Mucosa of descending colon (tissue), 3 donors: Measurements from ENCODE around the gene SETD1B. TPM values are rescaled to one million over a fixed set of nuclear protein-coding genes. Genes with fewer than 3 reads are reported as not detected.
A peak's percentile ranks its signal among the peaks of the same experiment; 100 is the strongest.

Experiments
- ATAC-seq: fragments of 200-7000 bp; cut with Tn5 transposase; one replicate; pipeline ENCODE4 v1.9.1; 2020; ENCODE audit warnings: mild to moderate bottlenecking, moderate library complexity
- DNase-seq, 3 donors: peaks; one replicate each; pipeline ENCODE4 v3.0.0-alpha.2; 2020
- H3K36me3 ChIP-seq: fragments of 200-600 bp; one replicate; pipeline ENCODE4 v1.8.0; 2021; ENCODE audit warnings: low read depth, mild to moderate bottlenecking
- H3K4me1 ChIP-seq: fragments of 200-600 bp; one replicate; pipeline ENCODE4 v1.8.0; 2021; ENCODE audit warnings: low read depth, mild to moderate bottlenecking
- H3K4me3 ChIP-seq: fragments of 200-600 bp; one replicate; pipeline ENCODE4 v1.8.0; 2021; ENCODE audit warnings: mild to moderate bottlenecking
- H3K9me3 ChIP-seq: fragments of 200-600 bp; one replicate; pipeline ENCODE4 v1.8.0; 2021; ENCODE audit warnings: mild to moderate bottlenecking
- intact Hi-C, 2 donors: fragments of 100-400 bp; cut with DNase I in 1 of 2; cut with micrococcal nuclease in 1 of 2; formaldehyde crosslinking; loops; one replicate each; pipeline versions ENCODE4 v1.11.0 to v1.11.1; 2022; cut with DNase I, micrococcal nuclease
- total RNA-seq, 3 donors: library from RNA; stranded (reverse); fragmentation: NEBNext Ultra II Directional in 2 of 3; extraction: Animal tissue kit (Norgen Biotek cat#: 25700) in 2 of 3; gene quantifications; one replicate each; pipeline versions ENCODE4 v1.2.1 to v1.2.4, GENCODE V29; 2021 to 2023
- TF ChIP-seq, protein P1 (sequence below): fragments of 200-600 bp; IDR thresholded peaks from one replicate; pipeline ENCODE4 v1.8.0; 2022; ENCODE audit warnings: antibody characterized with exemption, mild to moderate bottlenecking
- donor health status: DM: no; HTN: no; CAD: no; lungs with moderate emphysema.
- donor health status: DM: no; HTN: no; CAD: no.
- donor health status: DM: no; HTN: yes; CAD: no.

SETD1B gene
- total RNA-seq, 3 donors from 2014 or later: 23.8 to 38.3 (median 27.5) TPM

- ATAC-seq: no peak
- intact Hi-C loops: loop anchor here in 1 of 2 donors (5.0 kb wide), 1 partner anchor 73 kb away; no protein-coding TSS in a partner anchor
- Histone ChIP-seq H3K36me3 (no peaks in the 10 kb centered on the region), H3K9me3 (no peaks in the 10 kb centered on the region), H3K4me1 (peaks cover 4% of the 10 kb centered on the region), H3K4me3 (no peak overlapping the region)
- TF ChIP-seq, protein P1, sequence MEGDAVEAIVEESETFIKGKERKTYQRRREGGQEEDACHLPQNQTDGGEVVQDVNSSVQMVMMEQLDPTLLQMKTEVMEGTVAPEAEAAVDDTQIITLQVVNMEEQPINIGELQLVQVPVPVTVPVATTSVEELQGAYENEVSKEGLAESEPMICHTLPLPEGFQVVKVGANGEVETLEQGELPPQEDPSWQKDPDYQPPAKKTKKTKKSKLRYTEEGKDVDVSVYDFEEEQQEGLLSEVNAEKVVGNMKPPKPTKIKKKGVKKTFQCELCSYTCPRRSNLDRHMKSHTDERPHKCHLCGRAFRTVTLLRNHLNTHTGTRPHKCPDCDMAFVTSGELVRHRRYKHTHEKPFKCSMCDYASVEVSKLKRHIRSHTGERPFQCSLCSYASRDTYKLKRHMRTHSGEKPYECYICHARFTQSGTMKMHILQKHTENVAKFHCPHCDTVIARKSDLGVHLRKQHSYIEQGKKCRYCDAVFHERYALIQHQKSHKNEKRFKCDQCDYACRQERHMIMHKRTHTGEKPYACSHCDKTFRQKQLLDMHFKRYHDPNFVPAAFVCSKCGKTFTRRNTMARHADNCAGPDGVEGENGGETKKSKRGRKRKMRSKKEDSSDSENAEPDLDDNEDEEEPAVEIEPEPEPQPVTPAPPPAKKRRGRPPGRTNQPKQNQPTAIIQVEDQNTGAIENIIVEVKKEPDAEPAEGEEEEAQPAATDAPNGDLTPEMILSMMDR: no peak
- no peak for DNase-seq
Observed at GRCh38 chr12:121770388-121770787, 33.4 kb upstream of the SETD1B start.

GRCh38 chr12:121770813-121771625 lies 32.8 kb upstream of the SETD1B start:
- Histone ChIP-seq H3K4me1 (peaks cover 4% of the 10 kb centered on the region), H3K9me3 (no peaks in the 10 kb centered on the region), H3K36me3 (no peaks in the 10 kb centered on the region), H3K4me3 (no peak overlapping the region)
- TF ChIP-seq, protein P1: no peak
- intact Hi-C loops: loop anchor here in 1 of 2 donors (5.0 kb wide), 1 partner anchor 74 kb away; no protein-coding TSS in a partner anchor
- DNase-seq (no peak), ATAC-seq (no peak)

- no peak overlapping the region for H3K4me3 ChIP-seq
- no peaks in the 10 kb centered on the region for H3K9me3 ChIP-seq
- ATAC-seq (peak; percentile 86), DNase-seq (peak; percentile 75 to 84 (median 82))
- TF ChIP-seq, protein P1: peak; percentile 85
- H3K4me1 ChIP-seq: peaks cover 4% of the 10 kb centered on the region
- intact Hi-C loops: loop anchor here in 1 of 2 donors (5.0 kb wide), 1 partner anchor 76 kb away; no protein-coding TSS in a partner anchor
- no peaks in the 10 kb centered on the region for H3K36me3 ChIP-seq
Observed at GRCh38 chr12:121773011-121773777, 30.6 kb upstream of the SETD1B start.

DNA sequence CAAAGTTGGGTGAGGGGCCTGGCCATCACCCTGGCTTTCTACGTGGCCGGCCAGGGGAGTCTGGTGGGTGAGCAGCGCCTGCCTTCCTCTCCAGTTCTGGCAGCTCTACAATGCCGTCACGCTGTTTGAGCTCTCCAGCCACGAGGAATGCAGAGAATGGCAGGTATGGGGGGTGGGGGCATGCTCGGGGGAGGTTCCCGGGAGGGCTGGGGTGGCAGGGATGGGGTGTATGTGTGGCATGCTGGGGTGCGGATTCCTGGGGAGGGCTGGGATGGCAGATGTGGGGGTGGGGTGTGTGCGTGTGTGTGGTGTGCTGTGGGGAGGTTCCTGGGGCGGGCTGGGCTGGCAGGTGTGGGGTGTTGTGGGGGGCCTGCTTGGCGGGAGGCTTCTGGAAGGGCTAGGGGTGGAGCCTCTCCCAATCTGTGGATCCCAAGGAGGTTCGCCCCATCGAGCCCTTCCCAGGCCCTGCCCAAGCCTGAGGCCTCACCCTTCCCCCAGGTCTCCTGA lies 28.8 kb upstream of the SETD1B start:
- H3K4me3 ChIP-seq: no peak overlapping the region
- intact Hi-C loops: loop anchor here (5.0 kb wide), 1 partner anchor 78 kb away; no protein-coding TSS in a partner anchor
- TF ChIP-seq, protein P1: no peak
- DNase-seq (no peak), ATAC-seq (no peak)
- peaks cover 4% of the 10 kb centered on the region for H3K4me1 ChIP-seq
- no peaks in the 10 kb centered on the region for H3K9me3 ChIP-seq
- H3K36me3 ChIP-seq: no peaks in the 10 kb centered on the region

GRCh38 chr12:121775501-121775900 lies 28.3 kb upstream of the SETD1B start:
- ATAC-seq: no peak

More at GRCh38 chr12:121775501-121775900, 28.3 kb upstream of the SETD1B start:
- Histone ChIP-seq H3K4me3 (no peak overlapping the region), H3K36me3 (no peaks in the 10 kb centered on the region), H3K4me1 (peaks cover 4% of the 10 kb centered on the region), H3K9me3 (no peaks in the 10 kb centered on the region)
- intact Hi-C loops: loop anchor here in 1 of 2 donors (5.0 kb wide), 1 partner anchor 78 kb away; no protein-coding TSS in a partner anchor
- DNase-seq: no peak
- TF ChIP-seq, protein P1: no peak
